ENCODE results near the gene HDAC10.

The HDAC10 gene

DNA sequence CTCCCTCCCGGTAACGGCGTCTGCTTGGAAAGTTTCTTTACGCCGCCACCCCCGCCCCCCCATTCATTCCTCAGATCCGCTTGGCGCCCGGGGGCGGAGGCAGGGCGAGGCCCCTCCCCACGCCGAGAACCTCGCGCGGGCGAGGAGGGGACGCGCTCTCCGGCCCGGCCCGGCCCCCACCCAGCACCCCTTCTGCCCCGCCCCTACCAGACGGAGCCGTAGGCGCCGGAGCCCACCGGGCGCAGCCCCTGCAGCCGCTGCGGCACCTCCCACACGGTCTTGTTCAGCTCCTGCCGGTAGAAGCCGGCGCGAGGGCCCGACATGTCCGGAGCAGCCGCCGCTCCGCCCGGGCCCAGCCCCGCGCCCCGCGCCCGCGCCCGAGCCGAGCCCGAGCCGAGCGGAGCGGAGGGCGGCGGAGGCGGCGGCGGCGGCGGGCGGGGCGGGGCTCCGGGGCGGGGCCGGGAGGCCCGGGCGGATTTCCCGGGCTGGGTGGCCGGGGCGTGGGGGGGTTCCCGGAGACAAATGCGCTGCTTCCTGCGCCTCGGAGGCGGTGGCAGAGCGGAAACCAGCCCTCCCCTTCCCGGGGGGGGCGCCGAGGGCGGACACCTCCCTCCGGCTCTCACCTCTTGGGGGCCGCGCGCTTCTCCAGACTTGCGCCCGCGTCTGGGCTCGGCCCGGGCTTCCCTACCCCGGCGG, 19.1 kb upstream of the HDAC10 start, which contains the start of gene MAPK11:
TSS of gene MAPK11 (minus strand) at position 411 of the 696 bp plus-strand sequence. CDS start at position 323, 88 bp downstream.
- DNase-seq = peak; percentile 13

DNA sequence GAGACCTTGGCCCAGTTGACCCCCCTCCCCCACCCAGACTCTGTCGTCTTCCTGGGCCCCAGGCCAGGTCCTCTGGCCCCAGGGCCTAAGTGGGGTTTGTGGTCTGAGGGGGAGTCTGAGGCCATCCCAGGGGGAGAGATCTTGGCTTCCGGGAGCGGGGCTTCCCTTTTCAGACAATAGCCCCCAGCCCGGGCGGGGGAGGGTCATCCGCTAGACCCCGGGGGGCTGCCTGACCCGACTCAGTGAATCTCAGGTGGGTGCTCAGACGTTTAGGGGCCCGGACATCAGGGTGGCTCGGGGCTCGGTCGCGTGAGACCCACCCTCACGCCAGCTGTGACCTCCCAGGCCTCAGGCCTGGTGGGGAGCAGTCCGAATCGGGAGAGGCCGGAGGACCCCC, 18.5 kb upstream of the HDAC10 start:
- DNase-seq = no peak

DNA sequence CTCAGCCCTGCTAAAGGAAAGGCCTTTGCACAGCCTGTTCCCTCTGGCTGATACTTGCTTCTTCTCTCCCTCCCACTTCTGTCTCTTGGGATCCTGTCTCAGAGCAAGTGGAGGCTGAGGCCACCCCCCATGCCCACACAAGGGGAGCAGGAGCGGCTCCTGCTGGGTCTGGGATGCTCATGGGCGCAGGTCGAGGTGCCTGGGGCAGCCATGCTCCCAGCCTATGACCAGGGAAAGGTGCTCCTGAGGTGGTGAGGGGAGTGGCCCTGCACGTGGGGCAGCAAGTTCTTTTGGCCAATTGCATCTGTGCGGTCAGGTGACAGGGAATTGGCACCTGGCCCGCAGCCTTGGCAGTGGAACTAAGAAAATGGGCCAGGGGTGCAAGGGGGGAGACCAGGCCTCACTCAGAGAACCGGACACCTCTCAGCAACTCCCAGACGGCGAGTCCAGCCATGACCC, 17.6 kb upstream of the HDAC10 start:
- DNase-seq = peak; percentile 41

DNA sequence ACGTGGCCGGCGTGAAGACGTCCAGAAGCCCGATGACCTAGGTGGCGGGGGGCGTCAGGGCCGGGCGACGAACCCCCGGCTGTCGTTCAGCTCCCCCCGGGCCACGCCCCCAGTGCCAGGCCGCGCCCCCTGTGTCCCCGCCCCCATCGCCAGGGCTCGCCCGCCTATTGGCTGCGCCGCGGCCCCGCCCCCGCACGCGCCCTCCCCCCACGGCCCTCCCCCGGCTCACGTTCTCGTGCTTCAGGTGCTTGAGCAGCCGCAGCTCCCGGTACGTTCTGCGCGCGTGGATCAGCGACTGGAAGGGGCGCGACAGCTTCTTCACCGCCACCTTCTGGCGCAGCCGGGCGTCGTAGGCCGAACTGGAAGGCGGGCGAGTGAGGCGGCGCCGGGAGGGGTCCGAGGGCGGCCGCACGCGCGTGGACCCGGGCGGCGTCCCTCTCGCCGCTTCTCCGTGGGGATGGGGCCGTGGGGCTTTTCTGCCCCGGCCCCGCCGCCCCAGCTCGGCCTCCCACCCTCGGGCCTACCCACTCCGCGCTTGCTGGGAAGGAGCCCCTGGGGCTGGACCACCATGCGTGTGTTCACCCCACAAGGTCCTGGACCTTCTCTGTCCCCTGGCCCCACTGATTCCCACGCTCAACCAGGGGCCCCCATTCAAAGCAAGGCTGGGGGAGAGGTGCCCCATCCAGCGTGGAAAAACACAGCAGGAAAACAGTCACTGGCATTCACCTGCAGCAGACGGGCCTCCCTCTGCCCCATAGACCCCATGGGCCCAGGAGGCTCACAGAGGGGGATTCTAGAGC, 16.7 kb upstream of the HDAC10 start:
- DNase-seq = no peak

DNA sequence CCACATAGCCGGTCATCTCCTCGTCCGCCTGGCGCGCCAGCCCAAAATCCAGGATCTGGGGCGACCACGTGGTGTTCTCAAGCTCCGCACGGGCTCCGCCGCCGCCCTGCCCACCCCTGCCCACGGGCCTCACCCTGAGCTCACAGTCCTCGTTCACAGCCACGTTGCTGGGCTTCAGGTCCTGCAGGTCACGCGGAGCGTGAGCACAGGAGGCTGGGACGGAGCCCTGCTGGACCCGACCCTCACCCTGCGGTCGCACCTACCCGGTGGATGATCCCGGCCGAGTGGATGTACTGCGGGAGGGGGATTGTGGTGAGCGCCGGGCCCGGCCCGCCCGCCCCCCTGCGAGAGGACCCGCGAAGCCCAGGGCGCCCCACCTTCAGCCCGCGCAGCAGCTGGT, 15.9 kb upstream of the HDAC10 start:
- DNase-seq = no peak

DNA sequence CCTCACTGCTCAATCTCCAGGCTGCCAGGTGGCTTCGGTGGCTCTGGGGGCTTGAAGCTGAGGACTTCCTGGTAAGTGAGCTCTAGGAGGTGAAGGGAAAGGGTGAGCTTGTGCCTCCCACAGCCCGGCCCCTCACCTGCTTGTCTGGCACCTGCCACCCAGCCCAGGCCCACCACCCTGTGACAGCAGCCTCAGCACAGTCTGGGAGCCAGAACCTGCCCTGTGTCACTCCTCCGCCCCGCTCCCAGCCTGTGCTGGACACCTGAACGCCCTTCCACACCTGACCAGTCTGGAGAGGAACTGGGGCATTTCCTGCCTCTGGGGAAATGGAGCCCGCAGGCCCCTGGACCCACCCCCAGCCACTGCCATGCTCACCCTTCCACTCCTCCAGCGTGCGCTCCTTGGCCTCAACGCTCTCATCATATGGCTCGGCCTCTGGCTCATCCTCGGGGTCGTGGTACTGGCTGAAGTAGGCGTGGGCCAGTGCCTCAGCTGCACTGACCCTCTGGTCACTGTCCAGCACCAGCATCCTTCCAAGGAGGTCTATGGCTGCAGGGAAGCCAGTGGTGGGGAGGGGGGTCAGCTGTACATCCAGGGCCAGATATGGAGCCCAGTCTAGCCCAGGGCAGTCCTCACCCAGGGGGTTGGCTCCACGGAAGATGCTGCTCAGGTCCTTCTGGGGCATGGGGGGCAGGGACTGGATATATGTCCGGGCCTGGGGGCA, 14.0 kb upstream of the HDAC10 start:
- DNase-seq = no peak

DNA sequence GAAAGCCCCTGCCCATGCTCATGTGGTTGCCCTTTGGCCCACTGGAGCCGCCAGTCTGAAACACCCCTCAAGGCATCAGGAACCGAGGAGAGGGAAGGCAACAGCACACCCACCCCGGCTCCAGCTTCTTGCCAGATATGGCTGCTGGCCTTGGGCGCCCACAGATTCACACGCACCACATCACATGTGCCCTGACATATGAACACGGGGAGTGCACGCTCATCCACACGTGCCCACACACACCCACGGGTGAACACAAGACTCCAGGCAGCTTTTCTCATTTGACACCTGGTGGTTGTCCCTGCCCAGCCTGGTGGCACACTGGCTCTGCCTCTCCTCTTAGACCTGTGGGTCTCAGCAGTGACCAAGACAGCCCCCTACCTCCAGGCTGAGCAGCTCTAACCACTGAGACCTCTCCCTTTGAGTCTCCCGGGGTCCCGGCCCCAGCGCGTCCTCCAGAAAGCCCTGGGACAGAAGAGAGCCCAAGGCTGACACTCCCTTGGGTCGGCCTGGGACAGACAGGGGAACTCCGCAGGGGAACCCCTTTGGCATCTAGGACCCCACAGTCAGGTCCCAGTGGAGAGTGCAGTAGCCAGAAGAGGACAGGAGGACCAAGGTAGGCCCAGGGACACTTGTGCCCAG, 13.2 kb upstream of the HDAC10 start:
- DNase-seq = no peak

DNA sequence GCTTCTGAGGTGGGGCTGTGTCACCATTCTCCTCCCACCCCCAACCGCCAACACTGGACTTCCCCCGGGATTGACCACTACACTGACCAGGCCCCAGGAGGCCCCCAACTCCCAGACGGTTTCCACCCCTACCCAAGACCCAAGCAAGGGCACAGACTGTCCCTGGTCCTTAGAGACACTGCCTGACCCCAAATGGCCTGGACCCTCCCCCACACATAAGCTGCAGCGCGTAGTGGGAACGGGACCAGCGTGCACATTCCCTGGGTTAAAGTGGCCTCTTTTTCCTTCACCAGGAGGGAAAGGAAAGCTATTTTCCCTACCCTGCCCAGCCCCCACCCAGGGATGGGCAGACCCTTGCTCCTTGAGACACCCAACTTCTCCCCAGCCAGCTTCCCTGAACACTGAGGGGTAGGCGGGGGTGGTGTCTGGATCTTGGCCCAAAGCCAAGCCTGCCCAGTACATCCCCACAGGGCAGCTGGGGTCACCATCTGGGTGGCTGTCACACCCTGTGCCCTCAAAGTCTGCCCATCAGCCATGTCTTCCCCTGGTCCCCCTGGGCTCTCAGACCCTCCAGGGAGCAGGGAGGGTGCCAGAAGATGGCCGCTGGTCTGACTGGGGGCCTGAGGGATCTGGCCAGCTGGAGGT, 12.0 kb upstream of the HDAC10 start:
- no peak for DNase-seq

DNA sequence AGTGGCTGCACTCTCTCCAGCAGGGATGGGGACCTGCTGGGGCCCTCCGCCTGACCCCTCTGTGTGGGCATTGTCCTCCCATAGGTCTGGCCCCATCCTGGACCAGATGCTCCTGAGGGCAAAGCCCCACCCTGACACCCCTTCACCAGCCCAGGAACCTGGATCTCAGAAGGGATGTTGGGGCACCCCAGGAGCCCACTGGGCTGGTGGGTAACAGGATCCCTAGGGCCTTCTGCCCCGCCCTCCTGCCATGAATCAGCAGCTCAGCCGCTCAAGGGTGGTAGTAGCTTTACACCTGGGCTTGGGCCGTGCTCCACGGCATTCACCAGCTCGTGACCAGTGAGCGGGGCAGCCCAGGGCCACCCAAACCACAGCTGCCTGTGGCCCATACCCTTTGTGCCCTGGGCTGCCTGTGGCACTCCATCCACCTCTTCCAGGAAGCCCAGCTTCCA, 11.4 kb upstream of the HDAC10 start:
- no peak for DNase-seq

DNA sequence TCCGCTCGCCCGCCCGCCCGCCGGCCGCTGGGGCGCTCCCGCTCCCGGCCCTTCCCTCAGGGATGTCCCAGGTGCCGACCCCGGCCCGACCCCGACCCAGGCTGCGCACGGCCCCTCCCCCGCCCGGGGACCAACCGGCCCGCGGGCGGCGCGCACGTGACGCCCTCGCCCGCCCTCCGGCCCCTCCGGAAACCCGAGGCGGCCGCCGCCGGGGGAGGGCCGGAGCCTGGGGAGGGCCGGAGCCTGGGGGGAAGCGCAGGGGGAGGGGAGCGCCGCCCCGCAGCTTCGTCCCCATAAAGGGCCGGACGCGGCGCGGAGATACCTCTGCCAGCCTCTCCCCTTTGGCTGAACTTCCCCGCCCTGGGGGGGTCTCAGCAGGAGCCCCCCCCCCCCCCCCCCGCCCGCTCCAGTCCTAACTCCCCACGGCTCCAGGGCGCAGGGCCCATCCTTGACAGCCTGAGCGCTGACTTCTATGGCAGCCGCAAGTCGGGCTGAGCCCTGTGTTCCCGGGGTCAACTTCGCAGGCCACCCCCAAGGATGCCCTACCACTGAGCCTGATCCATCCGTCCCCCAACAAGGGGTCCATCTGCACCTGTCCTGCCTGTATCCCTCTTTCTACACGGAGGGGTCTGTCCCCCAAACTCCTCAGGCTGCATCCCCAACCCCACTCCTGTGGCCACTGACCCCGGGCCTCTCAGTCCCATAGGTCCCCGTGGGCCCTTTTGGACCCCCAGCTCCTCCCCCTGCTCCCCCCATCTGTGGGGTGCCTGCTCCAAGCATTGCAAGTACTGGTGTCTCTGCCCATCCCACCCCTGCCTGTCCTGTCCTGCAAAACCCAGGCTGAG, 10.8 kb upstream of the HDAC10 start, which contains the start of gene MAPK12:
TSS of gene MAPK12 (minus strand) at position 69 of the 845 bp plus-strand sequence. CDS start 174 bp downstream, outside the sequence.
- DNase-seq = no peak

DNA sequence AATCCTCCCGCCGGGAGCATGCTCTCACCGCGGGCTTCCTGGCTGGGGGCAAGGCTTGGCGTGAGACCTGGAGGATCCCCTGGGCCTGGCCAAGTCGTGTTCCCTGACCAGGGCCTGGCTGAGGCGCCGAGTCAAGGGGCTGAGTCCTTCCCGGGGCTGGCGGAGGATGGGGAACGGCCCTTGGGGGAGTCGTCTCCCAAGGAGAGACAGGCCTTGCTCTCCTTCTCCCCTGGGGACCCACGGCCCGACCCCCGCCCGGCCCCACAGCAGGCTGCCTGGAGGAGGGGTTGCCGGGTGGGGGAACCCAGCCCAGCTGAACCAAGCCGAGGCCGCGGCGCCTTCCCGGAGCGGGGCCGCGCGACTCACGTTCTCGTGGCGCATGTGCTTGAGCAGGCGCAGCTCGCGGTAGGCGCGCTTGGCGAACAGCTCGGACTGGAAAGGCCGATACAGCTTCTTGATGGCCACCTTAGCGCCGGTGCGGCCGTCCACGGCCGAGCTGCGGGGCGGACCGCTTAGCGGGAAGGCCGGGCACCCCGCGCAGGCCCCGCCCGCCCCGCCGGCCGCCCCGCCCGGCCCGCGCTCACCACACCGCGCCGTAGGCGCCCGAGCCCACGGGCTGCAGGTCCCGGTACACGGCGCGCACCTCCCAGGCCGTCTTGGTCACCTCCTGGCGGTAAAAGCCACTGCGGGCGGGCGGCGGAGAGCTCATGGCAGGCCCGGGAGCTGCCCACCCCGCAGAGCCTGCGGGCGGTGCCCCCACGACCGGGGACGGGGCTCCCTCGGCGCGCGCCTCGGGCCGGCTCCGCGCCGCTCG, 9.9 kb upstream of the HDAC10 start:
- no peak for DNase-seq

DNA sequence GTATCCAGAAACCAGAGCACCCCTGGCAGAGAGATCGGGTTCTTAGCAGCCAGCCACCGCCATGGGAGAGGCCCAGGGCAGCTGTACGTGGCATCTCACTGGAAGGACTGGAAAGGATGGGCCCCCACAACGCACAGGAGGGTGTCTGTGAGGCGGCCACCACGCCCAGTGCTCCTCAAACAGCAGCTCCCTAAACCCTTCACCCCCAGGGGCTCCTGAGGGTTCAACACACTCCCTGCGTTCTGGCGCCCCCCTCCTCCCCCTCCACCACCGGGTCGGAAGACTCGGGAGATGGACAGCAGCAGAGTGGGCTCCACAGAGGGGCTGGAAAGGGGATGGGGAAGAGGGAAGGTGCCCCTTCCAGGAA, 9.4 kb upstream of the HDAC10 start:
- DNase-seq = no peak

DNA sequence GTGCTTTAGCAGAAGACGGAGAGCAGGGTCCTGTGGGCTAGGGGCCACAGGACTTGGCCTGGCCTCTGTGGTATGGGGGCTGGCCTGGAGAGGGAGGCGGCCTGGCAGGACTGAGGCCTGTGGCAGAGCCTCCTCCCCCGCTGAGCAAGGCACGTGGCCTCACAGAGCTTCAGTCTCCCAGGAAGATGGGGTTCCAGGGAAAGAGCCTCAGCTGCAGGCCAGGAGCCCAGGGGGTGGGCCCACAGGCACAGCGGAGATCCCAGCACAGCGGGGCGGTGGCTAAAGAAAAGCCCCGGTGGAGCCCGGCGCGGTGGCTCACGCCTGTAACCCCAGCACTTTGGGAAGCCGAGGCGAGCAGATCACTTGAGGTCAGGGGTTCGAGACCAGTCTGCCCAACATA, 8.2 kb upstream of the HDAC10 start:
- DNase-seq = no peak

DNA sequence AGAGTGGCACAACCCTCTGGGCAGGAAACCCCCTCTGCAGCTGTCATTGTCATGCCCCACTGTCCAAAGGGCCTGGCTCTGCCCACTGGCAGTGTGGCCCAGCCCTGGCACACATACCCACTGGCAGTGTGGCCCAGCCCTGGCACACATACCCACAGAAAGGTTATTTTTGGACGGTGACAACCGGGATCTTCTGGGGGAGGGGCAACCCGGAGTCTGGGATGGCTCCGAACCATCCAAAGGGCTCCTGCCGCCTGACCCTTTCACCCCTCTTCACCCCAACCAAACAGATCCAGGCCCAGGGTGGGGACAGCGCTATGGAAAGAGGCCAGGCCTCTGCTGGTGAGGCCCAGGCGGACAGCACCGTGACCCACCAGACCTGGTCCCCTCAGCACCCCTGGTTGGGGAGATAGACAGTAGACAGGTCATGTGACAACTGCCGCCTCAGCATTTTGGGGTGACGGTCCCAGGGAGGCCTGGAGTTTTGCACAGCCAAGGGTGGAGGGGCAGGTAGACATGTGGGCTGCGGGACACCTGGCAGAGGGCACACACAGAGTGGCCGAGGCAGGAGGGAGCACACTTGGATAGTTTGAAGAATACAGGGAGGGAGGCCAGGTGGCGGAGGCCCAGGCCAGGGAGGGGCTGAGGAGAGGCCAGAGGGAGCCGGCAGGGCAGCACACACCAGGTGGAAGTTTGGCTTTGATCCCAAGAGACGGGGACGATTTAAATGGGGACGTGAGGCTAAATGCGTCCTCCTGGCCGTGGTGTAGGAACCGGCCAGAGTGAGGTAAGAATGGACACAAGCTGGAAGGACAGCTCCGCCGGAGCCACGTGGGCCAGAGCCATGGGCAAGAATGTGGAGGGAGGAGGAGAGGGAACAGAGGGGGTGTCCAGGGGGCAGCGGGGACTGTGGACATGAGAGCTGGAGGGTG, 7.6 kb upstream of the HDAC10 start:
- no peak for DNase-seq

DNA sequence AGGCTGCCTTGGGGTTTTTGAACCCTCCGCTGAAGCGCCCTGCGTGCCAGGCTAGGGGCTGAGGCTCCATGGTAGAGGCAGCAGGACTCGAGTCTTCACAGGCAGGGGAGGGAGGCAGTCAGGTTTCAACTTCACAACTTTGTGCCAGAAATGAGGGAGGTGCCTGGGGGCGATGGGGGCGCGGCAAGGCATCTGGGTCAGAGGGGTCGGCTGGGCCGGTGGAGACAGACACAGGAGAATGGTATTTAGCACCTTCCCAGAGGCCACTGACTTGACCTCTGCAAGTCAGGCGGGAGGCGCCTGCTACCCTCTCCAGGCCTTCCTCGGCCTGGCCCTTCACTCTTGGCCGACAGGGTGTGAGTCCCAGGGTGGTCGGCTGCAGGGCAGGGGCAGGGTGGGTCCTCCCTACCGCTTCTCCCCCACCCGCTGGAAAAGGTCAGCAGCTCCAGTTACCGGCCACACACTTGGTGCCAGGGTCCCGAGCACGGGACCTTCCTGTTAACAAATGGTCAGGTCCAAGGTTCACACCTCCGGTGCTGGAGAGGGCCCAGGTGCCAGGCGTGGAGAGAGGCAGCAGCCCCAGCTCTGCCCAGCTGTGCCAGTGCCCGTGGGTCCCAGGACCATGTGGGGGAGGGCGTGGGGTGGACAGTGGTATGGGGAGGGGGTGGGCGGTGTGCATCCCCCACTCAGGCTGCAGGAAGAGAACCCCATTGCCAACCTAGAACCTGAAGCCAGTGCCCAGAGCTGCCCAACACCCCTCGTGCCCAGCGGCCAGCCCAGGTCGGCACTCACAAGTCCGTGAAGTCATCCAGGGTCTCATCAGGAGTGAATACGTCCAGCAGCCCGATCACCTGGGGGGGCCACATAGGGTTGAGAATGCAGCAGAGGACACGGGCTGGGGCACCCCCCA, 6.6 kb upstream of the HDAC10 start:
- no peak for DNase-seq

DNA sequence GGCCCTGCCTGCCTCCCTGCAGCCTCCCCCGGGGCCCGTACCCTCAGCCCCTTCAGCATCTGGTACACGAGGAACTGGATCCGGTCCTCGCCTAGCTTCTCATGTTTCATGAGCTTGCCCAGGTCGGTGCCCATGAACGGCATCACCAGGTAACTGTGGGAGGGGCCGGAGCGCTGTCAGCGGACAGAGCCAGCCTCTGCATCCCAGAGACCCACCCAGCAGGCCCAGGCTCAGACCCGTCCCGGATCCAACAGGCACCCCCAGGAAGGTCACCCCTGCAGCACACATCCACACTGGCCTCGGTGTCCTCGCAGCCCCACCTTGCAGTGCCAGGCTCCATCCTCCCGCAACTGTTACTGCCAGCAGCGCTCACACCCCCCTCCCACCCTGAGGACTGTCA, 6.0 kb upstream of the HDAC10 start:
- no peak for DNase-seq

DNA sequence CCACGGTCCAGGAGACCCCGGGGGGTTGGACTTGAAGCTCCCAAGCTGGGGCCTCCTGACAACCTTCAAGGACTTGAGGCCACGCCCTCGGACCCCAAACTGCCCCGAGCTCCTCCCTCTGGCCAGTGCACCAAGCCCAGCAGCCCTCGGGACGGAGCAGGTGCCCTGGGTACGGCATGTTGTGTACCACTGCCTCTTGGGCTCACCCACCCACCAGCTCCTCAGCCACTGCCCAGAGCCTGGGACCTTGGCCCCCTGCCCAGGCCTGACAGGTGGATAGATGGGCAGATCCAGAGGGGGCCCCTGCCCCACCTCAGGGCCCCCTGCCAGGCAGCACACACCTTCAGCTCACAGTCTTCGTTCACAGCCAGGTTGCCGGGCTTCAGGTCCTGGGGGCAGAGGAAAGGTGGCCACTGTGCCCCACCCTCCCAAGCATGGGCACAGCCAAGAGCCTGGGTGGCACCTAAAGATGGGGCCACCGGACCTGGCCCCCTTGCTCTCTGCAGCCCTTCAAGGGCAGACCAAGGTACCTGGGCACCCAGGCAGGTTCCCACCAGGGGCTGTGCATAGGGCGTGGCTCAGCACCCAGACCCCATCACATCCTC, 5.3 kb upstream of the HDAC10 start:
- no peak for DNase-seq

DNA sequence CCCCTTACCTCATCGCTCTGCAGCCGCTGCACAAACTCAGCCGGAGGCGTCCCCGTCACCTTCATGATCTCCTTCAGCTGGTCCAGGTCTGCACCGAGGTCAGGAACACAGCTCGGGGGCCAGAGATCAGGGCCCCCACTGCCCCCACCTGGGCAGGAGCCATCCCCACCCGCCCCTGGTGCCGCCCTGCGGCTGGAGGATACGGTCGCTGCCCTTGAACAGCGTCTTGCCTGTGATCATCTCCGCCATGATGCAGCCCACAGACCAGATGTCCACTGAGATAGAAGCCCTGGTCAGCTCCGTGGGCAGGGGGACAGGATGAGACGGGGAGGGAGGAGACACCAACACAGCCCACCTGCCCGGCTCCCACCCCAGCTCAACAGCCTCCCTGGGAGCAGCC, 4.5 kb upstream of the HDAC10 start:
- no peak for DNase-seq

Data from NCI-H2029 (cell line).